A204.1 (cell line): Measurements from ENCODE around the gene AKAP12.
"Not testable (repeated sequence)": the region's sequence is repeated elsewhere in the genome, so short reads cannot be mapped to it uniquely, and the experiment has no call there.

Source experiments
- FAIRE-seq: peaks from 2 replicates; lab custom pipeline; 2012; peaks lifted over from hg19 to GRCh38; lab: Jason Lieb, UNC

AKAP12 gene

DNA sequence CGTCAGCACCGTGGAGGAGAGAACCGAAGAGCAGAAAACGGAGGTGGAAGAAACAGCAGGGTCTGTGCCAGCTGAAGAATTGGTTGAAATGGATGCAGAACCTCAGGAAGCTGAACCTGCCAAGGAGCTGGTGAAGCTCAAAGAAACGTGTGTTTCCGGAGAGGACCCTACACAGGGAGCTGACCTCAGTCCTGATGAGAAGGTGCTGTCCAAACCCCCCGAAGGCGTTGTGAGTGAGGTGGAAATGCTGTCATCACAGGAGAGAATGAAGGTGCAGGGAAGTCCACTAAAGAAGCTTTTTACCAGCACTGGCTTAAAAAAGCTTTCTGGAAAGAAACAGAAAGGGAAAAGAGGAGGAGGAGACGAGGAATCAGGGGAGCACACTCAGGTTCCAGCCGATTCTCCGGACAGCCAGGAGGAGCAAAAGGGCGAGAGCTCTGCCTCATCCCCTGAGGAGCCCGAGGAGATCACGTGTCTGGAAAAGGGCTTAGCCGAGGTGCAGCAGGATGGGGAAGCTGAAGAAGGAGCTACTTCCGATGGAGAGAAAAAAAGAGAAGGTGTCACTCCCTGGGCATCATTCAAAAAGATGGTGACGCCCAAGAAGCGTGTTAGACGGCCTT, 110.0 kb downstream of the AKAP12 start:
- no peak for FAIRE-seq

DNA sequence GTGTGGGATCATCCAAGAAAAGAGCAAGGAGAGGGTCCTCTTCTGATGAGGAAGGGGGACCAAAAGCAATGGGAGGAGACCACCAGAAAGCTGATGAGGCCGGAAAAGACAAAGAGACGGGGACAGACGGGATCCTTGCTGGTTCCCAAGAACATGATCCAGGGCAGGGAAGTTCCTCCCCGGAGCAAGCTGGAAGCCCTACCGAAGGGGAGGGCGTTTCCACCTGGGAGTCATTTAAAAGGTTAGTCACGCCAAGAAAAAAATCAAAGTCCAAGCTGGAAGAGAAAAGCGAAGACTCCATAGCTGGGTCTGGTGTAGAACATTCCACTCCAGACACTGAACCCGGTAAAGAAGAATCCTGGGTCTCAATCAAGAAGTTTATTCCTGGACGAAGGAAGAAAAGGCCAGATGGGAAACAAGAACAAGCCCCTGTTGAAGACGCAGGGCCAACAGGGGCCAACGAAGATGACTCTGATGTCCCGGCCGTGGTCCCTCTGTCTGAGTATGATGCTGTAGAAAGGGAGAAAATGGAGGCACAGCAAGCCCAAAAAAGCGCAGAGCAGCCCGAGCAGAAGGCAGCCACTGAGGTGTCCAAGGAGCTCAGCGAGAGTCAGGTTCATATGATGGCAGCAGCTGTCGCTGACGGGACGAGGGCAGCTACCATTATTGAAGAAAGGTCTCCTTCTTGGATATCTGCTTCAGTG, 110.8 kb downstream of the AKAP12 start:
- no peak for FAIRE-seq

DNA sequence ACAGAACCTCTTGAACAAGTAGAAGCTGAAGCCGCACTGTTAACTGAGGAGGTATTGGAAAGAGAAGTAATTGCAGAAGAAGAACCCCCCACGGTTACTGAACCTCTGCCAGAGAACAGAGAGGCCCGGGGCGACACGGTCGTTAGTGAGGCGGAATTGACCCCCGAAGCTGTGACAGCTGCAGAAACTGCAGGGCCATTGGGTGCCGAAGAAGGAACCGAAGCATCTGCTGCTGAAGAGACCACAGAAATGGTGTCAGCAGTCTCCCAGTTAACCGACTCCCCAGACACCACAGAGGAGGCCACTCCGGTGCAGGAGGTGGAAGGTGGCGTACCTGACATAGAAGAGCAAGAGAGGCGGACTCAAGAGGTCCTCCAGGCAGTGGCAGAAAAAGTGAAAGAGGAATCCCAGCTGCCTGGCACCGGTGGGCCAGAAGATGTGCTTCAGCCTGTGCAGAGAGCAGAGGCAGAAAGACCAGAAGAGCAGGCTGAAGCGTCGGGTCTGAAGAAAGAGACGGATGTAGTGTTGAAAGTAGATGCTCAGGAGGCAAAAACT, 111.5 kb downstream of the AKAP12 start:
- no peak for FAIRE-seq

DNA sequence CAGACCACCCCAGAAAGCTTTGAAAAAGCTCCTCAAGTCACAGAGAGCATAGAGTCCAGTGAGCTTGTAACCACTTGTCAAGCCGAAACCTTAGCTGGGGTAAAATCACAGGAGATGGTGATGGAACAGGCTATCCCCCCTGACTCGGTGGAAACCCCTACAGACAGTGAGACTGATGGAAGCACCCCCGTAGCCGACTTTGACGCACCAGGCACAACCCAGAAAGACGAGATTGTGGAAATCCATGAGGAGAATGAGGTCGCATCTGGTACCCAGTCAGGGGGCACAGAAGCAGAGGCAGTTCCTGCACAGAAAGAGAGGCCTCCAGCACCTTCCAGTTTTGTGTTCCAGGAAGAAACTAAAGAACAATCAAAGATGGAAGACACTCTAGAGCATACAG, 112.0 kb downstream of the AKAP12 start:
- FAIRE-seq, result no peak

- FAIRE-seq, result no peak
Measured at GRCh38 chr6:151352410-151353396, 112.9 kb downstream of the AKAP12 start.

- no peak for FAIRE-seq
Measured at GRCh38 chr6:151353795-151354194, 114.0 kb downstream of the AKAP12 start.

GRCh38 chr6:151356983-151357382, 117.2 kb downstream of the AKAP12 start:
- FAIRE-seq, result not testable (repeated sequence)

DNA sequence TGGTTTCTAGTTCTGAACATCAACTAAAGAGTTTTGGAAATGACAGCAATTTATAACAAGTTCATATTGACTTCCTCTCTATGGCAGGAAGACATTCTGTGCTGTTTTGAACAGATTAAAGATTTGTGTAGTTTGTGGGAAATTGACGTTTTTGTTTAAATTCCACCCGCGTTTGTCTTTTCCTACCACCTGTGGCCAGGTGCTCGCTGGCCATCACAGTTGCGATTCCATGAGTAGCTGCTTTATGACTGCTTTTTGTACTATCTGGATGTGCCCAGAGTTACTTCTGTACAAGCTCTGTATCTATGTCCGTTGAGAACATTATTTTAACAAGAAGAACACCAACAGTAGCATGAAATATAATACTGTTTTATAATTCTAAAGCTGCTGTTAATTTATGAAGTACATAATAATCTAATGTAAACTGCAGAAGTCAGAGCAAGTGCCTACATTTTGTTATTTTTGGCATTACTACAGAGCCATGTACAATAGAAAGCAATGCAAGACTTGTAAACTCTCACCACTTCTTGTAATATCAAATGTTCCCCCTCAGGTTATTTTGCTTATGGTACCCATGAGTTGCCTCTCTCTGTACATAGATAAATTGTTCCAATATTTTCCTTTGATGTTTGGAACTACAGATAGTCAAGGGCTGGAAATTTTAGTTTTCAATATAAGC, 118.1 kb downstream of the AKAP12 start:
- no peak for FAIRE-seq

DNA sequence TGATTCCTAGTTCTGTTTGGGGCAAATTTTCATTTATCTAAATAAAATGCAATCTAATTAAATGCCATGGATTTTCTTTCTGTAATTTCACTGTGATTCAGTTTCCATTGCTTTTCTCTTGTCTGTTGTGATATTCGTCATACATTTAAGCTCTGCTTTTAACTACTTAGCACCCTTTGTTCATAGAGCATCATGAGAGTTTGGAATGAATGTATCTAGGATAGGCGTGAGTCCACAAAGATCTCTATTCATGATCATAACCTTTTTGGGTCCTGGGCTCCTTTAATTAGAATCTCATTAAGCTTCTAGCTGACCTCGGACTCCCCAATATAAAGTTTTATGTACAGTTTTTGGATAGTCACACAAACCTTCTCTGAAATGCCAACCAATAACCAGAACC, 118.7 kb downstream of the AKAP12 start:
- FAIRE-seq, result no peak

DNA sequence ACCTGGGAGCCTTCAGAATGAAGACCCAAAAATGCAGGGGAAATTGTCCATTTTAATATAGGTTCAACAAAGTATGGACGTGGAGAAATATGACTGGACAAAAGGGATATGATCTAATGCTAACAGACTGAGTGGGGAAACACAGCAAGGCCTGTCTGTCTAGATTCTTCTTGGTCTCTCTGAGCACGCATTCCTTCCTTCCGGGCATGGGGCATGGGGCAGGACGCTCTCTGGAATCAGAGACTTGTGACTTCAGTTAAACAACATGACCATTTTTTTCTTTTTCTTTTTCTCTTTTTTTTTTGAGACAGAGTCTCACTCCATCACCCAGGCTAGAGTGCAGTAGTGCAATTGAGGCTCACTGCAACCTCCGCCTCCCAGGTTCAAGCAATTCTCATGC, 119.7 kb downstream of the AKAP12 start:
- no peak for FAIRE-seq

DNA sequence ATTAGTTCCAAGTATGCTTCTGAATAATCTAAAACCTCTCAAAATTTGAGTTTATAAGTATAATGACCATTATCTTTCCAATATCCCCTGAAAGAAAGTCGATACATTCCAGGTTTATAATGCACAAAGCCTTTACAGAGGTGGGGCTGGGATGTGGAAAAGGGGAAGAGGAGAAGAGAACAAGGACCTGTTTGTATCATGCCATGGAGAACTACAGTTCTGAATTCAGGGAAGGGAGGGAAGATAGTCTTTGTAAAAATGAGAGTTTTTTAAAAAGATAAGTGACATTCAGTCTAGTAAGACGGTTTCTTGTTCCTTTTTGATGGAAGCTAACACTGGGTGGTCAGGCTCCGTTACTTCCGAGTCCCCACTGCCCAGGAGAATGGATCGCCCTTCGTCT, 125.5 kb downstream of the AKAP12 start:
- FAIRE-seq, result no peak

DNA sequence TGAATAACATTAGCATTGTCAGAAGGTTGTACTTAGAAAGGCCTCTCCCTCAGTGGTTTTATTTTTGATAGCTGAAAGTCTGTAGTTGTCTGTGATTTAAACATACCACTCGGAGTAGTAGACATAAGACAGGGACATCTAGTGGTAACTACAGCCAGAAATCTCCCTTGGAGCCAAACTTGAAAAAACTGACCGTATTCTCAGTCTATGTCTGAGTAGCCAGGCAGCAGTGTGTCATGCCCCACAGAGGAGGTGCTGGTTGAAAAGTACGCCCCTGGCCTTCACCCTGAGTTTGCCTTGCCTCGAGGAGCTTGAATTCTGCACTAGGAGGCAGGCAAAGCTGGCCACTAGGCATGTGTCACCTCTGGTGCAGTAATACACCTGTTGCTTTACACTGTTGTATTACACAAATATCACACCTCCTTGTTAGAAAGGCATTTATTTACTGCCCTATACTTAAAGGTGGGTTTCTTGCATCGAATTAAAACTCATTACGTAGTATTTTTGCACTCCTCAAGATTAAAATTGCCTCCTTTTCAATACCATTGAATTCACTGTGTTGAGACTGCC, 130.8 kb downstream of the AKAP12 start:
- FAIRE-seq, result no peak

DNA sequence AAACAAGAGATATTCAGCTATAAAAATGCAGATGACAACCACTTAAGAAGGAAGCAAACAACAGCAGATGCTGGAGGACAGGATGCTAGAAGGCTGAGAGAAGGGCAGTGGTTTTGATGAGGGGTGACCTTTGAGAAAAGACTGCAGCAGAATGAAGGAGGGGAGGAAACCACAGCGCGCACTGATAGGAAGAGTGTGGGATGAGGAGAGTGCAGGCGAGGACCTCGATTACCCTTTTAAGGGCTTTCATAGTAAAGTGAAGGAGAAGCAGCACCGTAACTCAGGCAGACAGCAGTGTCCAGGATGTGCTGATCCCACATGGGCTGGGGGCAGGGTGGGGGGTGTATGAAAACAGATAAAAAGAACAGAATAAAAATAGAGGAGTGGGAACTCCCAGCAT, 132.4 kb downstream of the AKAP12 start:
- FAIRE-seq, result no peak

DNA sequence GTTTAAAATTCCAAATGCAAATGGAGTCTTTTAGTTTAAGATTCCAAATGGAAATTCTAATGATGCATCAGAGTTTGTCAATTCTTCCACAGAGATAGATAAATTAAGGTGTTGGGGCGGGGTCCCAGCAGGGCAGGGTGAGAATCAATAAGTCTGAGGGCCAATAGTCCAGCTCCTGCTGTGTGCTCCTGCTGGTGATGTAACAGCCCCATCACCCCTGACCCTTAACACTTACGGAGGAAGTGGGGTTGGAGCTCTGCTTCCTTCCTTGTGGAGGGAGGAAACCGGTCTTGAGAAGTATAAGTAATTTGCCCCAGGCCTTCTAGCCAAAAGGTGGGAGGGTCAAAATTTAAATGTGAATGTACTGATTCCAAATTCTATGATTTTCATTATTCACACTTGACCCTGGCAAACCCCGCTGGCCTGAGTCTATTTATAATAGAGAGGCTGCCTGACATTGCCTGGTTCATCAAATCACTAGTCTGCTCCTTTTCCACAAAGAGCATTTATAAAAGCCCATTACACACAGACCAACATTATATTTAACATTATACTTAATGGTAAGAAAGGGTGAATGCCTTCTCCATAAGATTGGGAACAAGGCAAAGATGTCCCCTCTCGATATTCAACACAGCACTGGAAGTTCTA, 134.4 kb downstream of the AKAP12 start:
- no peak for FAIRE-seq

- no peak for FAIRE-seq
Measured at GRCh38 chr6:151375833-151376232, 136.1 kb downstream of the AKAP12 start.

GRCh38 chr6:151376440-151376839, 136.7 kb downstream of the AKAP12 start:
- no peak for FAIRE-seq

DNA sequence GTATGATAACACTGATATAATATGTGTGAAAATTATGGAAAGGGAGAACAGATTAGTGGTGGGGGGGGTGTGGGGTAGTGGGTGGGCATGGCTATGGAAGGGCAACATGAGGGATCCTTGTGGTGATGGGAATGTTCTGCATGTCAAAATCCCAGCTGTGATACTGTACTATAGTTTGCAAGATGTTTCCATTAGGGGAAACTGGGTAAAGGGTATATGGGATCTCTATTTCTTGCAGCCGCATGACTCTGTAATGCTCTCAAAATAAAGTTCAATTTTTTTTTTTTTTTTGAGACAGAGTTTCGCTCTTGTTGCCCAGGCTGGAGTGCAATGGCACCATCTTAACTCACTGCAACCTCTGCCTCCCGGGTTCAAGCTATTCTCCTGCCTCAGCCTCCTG, 137.3 kb downstream of the AKAP12 start:
- no peak for FAIRE-seq

- no peak for FAIRE-seq
Measured at GRCh38 chr6:151379933-151380847, 140.4 kb downstream of the AKAP12 start.

DNA sequence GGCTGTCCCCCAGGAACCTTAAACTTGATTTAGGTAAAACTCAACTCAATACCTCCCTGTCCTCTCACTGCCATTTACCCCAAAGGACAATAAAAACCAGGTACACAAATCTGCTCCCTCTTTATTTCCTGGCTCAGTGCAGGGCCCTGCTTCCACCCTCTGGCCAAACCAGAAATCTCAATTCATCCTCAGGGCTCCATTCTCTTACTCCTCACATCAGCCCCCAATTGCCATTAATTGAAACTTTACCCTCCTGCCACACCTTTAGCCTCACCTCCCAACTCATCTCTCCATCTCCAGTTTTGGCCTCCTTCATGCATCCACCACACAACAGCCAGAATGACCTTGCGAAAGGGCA, 141.1 kb downstream of the AKAP12 start:
- no peak for FAIRE-seq

GRCh38 chr6:151381722-151382121, 142.0 kb downstream of the AKAP12 start:
- no peak for FAIRE-seq
